GM12878 (cell line): ENCODE measurements around the gene CHMP1A. TPM values are rescaled to one million over a fixed set of nuclear protein-coding genes. Genes with fewer than 3 reads are reported as not detected.

Experiments
- ATAC-seq: fragments of 200-7000 bp; cut with Tn5 transposase; 3 replicates; pipeline ENCODE4 v1.9.1; 2020; ENCODE audit warnings: mild to moderate bottlenecking, moderate library complexity
- BruUV-seq: library from RNA; stranded (reverse); fragments of 400-500 nt; replicated peaks from 2 replicates; lab custom pipeline; 2021; lab: Mats Ljungman, UMichigan
- CTCF ChIA-PET: fragments of 300-600 bp; sonication (Branson Sonifier 250); formaldehyde crosslinking; extraction: SDS; loops from one replicate; lab custom pipeline; 2021; ENCODE audit warnings: inconsistent platforms; lab: Yijun Ruan, JAX
- POLR2A ChIA-PET: fragments of 350-600 bp; formaldehyde crosslinking; extraction: SDS; loops from one replicate; lab custom pipeline; 2021; ENCODE audit warnings: inconsistent platforms; lab: Charles Lee
- RAD21 ChIA-PET: fragments of 300-600 bp; sonication (Branson Sonifier 250); formaldehyde crosslinking; loops from one replicate; lab custom pipeline; 2023; ENCODE audit warnings: antibody characterized with exemption; ENCODE audit not compliant: unreplicated experiment; lab: Charles Lee
- SMC1A ChIA-PET: fragments of 300-600 bp; sonication (Branson Sonifier 250); formaldehyde crosslinking; loops from one replicate; lab custom pipeline; 2023; ENCODE audit not compliant: unreplicated experiment, uncharacterized antibody; lab: Charles Lee
- DNase-seq: peaks from one replicate; pipeline ENCODE4 v3.0.0-alpha.2; 2011; ENCODE audit warnings: low read depth, low spot score
- FAIRE-seq: peaks from 3 replicates; lab custom pipeline; 2011; peaks lifted over from hg19 to GRCh38; lab: Jason Lieb, UNC
- H2AFZ ChIP-seq: 2 replicates; pipeline ENCODE4 v1.6.0; 2011; ENCODE audit warnings: low read depth, low read length, control low read depth; ENCODE audit not compliant: control insufficient read depth
- H3K27ac ChIP-seq: 2 replicates; pipeline ENCODE4 v1.5.1; 2011; ENCODE audit warnings: control low read depth; ENCODE audit not compliant: control insufficient read depth, insufficient read depth
- H3K27me3 ChIP-seq, 2 experiments: replicated peaks in 1 of 2; 2 replicates each; pipeline versions ENCODE4 v1.6.0 to v1.6.1; 2011; ENCODE audit warnings: low read length in 1 of 2; ENCODE audit not compliant: control insufficient read depth in 2 of 2, insufficient read depth in 2 of 2
- H3K36me3 ChIP-seq, 2 experiments: 2 replicates each; pipeline ENCODE4 v1.5.1; 2011; ENCODE audit warnings: low read length in 1 of 2; ENCODE audit not compliant: control insufficient read depth in 2 of 2, insufficient read depth in 2 of 2
- H3K4me1 ChIP-seq: 2 replicates; pipeline ENCODE4 v1.6.1; 2011; ENCODE audit warnings: mild to moderate bottlenecking, low read length, moderate library complexity, mixed read lengths; ENCODE audit not compliant: control insufficient read depth, insufficient read depth
- H3K4me2 ChIP-seq: 2 replicates; pipeline ENCODE4 v1.6.0; 2011; ENCODE audit warnings: control low read depth; ENCODE audit not compliant: control insufficient read depth, insufficient read depth
- H3K4me3 ChIP-seq: fragments of 200-600 bp; sonication (generic); 2 replicates; pipeline ENCODE4 v1.5.1; 2016
- H3K79me2 ChIP-seq: 2 replicates; pipeline ENCODE4 v1.6.0; 2011; ENCODE audit warnings: low read length; ENCODE audit not compliant: control insufficient read depth, insufficient read depth
- H3K9ac ChIP-seq: 2 replicates; pipeline ENCODE4 v1.8.0; 2011; ENCODE audit warnings: low read length, control low read depth, mixed read lengths; ENCODE audit not compliant: control insufficient read depth, insufficient read depth
- H3K9me3 ChIP-seq: replicated peaks from 3 replicates; pipeline ENCODE4 v1.5.1; 2011; ENCODE audit warnings: mild to moderate bottlenecking, low read length; ENCODE audit not compliant: control insufficient read depth, insufficient read depth
- H4K20me1 ChIP-seq: 2 replicates; pipeline ENCODE4 v1.6.0; 2011; ENCODE audit not compliant: control insufficient read depth, insufficient read depth
- BHLHE40 ChIP-seq, 2 experiments: fragments of 450-650 bp in 1 of 2; IDR thresholded peaks; 2 replicates each; pipeline ENCODE4 v1.6.1; 2011 to 2017; ENCODE audit warnings: low read depth in 2 of 2, borderline replicate concordance in 1 of 2, improper control_type of control experiment in 1 of 2, low read length in 1 of 2, mild to moderate bottlenecking in 1 of 2
- BRCA1 ChIP-seq: IDR thresholded peaks from 2 replicates; pipeline ENCODE4 v1.6.1; 2011; ENCODE audit warnings: low read depth, low read length, improper control_type of control experiment
- CEBPB ChIP-seq, 2 experiments: fragments of 150-350 bp in 1 of 2; IDR thresholded peaks; 2 replicates each; pipeline ENCODE4 v1.6.1; 2012 to 2014; ENCODE audit warnings: low read depth in 2 of 2, low read length in 2 of 2, borderline replicate concordance in 1 of 2, inconsistent platforms in 1 of 2
- CREM ChIP-seq: IDR thresholded peaks from 2 replicates; pipeline ENCODE4 v1.6.1; 2014; ENCODE audit warnings: antibody characterized with exemption, low read depth
- EED ChIP-seq: sonication (generic); IDR thresholded peaks from 2 replicates; pipeline ENCODE4 v1.6.1; 2016; ENCODE audit warnings: antibody characterized with exemption, low read depth
- GATAD2B ChIP-seq: fragments of 450-650 bp; conservative IDR thresholded peaks from 2 replicates; pipeline ENCODE4 v1.6.1; 2017; ENCODE audit warnings: low read depth, mild to moderate bottlenecking, moderate library complexity
- HDAC2 ChIP-seq: fragments of 200-600 bp; sonication (generic); IDR thresholded peaks from 2 replicates; pipeline ENCODE4 v1.6.1; 2017
- MYC ChIP-seq: IDR thresholded peaks from 2 replicates; pipeline ENCODE4 v1.6.1; 2011; ENCODE audit warnings: mild to moderate bottlenecking, low read length, moderate library complexity, inconsistent platforms; ENCODE audit not compliant: insufficient read depth, insufficient replicate concordance, insufficient read length, severe bottlenecking
- SUZ12 ChIP-seq: fragments of 200-600 bp; sonication (generic); IDR thresholded peaks from one replicate; pipeline ENCODE4 v1.6.1; 2018; ENCODE audit warnings: antibody characterized with exemption, mild to moderate bottlenecking; ENCODE audit not compliant: unreplicated experiment
- TCF3 ChIP-seq: IDR thresholded peaks from 2 replicates; pipeline ENCODE4 v1.6.1; 2012; ENCODE audit warnings: low read depth, mild to moderate bottlenecking, low read length, borderline replicate concordance; ENCODE audit not compliant: insufficient read depth
- YY1 ChIP-seq: IDR thresholded peaks from 2 replicates; pipeline ENCODE4 v1.6.1; 2011; ENCODE audit warnings: low read depth, mild to moderate bottlenecking, low read length
- ZNF274 ChIP-seq: IDR thresholded peaks from one replicate; pipeline ENCODE4 v1.8.0; 2011; ENCODE audit not compliant: insufficient read length, insufficient read depth
- WGBS: methylation state at CpG from one replicate; pipeline ENCODE4 v1.1.6; 2016; ENCODE audit warnings: low lambda C conversion rate; ENCODE audit not compliant: insufficient replicate concordance, insufficient coverage; ENCODE audit errors: missing lambda C conversion rate; 5-methylcytosine and 5-hydroxymethylcytosine counted together
- in situ Hi-C: fragments of 300-500 bp; cut with MboI; formaldehyde crosslinking; loops from 9 replicates; pipeline ENCODE4 v1.14.3; 2018; ENCODE audit warnings: mixed read lengths
- intact Hi-C: fragments of 100-400 bp; cut with micrococcal nuclease; formaldehyde crosslinking; loops from one replicate; pipeline ENCODE4 v1.14.2; 2022; ENCODE audit not compliant: unreplicated experiment
- polyA plus RNA-seq, 11 experiments: library from polyadenylated mRNA; depleted of rRNA in 4 of 11; unstranded in 6 of 11; stranded (reverse) in 5 of 11; fragments of >200 nt; fragmentation: Nextera tagmentation in 4 of 11; fragmentation: Illumina TruSeq in 1 of 11; extraction: Ambion mirVana in 4 of 11; extraction: Trizol in 1 of 11; gene quantifications; 1 replicate in 1 of 11; 2 replicates in 10 of 11; pipeline versions ENCODE4 v1.2.1 to v1.2.3, GENCODE V29; 2011 to 2016; ENCODE audit warnings: inconsistent platforms in 2 of 11, missing spikeins in 2 of 11, low read depth in 1 of 11
- total RNA-seq, 4 experiments: library from RNA; depleted of rRNA in 3 of 4; stranded (reverse); fragments of >200 nt in 3 of 4; fragmentation: Illumina TruSeq in 1 of 4; extraction: Trizol in 1 of 4; gene quantifications; 2 replicates each; pipeline versions ENCODE4 v1.2.1 to v1.2.3, GENCODE V29; 2013 to 2021
- TF ChIP-seq, protein P1 (sequence below): fragments of 450-650 bp; IDR thresholded peaks from 2 replicates; pipeline ENCODE4 v1.6.1; 2016; ENCODE audit warnings: mild to moderate bottlenecking
- TF ChIP-seq, protein P2 (sequence below): IDR thresholded peaks from 2 replicates; pipeline ENCODE4 v1.6.1; 2012; ENCODE audit warnings: improper control_type of control experiment, low read depth, low read length; ENCODE audit not compliant: insufficient replicate concordance
- TF ChIP-seq, protein P3 (sequence below): fragments of 450-650 bp; formaldehyde crosslinking; IDR thresholded peaks from 2 replicates; pipeline ENCODE4 v1.4.0; 2022; ENCODE audit warnings: mild to moderate bottlenecking, moderate library complexity

Gene CHMP1A
- total and polyA plus RNA-seq, 10 of the 15 experiments (the other 5 are each of a cell fraction or from before 2014, with no cell fraction given), result 1.0 to 86.7 (median 54.7) TPM

DNA sequence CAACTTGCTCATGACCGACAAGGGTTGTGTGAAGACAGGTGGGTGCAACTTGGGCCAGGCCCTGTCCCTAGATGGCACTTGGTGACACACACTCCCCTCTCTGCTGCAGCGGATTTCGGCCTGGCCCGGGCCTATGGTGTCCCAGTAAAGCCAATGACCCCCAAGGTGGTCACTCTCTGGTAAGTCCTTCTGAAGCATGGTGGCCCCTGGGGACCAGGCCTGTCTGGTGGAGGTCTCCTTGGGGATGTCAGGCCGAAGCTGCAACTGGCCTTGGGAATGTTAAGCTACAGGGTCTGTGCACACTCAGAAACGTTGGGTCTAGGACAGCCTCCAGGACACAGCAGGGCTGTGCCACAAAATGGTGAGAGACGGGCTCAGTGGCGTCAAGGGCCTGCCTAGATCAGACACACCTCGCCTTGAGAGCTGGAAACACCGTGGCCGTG lies 35.8 kb upstream of the CHMP1A start:
- Histone ChIP-seq H3K27me3 (no peaks in the 10 kb centered on the region), H3K27ac (no peak overlapping the region), H3K4me3 (no peak overlapping the region), H3K79me2 (no peaks in the 10 kb centered on the region), H3K4me1 (peaks cover 8% of the 10 kb centered on the region), H3K4me2 (no peak overlapping the region), H4K20me1 (no peaks in the 10 kb centered on the region; the same call in 1 of the 2 replicates), H3K9me3 (no peaks in the 10 kb centered on the region), H2AFZ (no peak overlapping the region), H3K36me3 (peaks cover 0 to 14% of the 10 kb centered on the region in 2 experiments; a peak in 3 of 4 replicates), H3K9ac (no peak overlapping the region)
- no peak for ATAC-seq
- in situ Hi-C loops (no loop called here), intact Hi-C loops (no loop called here)
- ChIA-PET SMC1A (no interaction called here), POLR2A (no interaction called here), CTCF (no interaction called here), RAD21 (no interaction called here)
- no peak for DNase-seq
- FAIRE-seq, result no peak
- WGBS, result 92% methylated on average over 11 of the region's 11 CpGs
- BruUV-seq, result no TSS peak
- no peak for TF ChIP-seq ZNF274
- no peak for TF ChIP-seq GATAD2B
- TF ChIP-seq, protein P1, sequence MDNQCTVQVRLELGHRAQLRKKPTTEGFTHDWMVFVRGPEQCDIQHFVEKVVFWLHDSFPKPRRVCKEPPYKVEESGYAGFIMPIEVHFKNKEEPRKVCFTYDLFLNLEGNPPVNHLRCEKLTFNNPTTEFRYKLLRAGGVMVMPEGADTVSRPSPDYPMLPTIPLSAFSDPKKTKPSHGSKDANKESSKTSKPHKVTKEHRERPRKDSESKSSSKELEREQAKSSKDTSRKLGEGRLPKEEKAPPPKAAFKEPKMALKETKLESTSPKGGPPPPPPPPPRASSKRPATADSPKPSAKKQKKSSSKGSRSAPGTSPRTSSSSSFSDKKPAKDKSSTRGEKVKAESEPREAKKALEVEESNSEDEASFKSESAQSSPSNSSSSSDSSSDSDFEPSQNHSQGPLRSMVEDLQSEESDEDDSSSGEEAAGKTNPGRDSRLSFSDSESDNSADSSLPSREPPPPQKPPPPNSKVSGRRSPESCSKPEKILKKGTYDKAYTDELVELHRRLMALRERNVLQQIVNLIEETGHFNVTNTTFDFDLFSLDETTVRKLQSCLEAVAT, result no peak
- TF ChIP-seq SUZ12, result no peak
- TF ChIP-seq MYC, result no peak
- TF ChIP-seq BRCA1, result no peak
- no peak for TF ChIP-seq EED
- TF ChIP-seq, protein P2, sequence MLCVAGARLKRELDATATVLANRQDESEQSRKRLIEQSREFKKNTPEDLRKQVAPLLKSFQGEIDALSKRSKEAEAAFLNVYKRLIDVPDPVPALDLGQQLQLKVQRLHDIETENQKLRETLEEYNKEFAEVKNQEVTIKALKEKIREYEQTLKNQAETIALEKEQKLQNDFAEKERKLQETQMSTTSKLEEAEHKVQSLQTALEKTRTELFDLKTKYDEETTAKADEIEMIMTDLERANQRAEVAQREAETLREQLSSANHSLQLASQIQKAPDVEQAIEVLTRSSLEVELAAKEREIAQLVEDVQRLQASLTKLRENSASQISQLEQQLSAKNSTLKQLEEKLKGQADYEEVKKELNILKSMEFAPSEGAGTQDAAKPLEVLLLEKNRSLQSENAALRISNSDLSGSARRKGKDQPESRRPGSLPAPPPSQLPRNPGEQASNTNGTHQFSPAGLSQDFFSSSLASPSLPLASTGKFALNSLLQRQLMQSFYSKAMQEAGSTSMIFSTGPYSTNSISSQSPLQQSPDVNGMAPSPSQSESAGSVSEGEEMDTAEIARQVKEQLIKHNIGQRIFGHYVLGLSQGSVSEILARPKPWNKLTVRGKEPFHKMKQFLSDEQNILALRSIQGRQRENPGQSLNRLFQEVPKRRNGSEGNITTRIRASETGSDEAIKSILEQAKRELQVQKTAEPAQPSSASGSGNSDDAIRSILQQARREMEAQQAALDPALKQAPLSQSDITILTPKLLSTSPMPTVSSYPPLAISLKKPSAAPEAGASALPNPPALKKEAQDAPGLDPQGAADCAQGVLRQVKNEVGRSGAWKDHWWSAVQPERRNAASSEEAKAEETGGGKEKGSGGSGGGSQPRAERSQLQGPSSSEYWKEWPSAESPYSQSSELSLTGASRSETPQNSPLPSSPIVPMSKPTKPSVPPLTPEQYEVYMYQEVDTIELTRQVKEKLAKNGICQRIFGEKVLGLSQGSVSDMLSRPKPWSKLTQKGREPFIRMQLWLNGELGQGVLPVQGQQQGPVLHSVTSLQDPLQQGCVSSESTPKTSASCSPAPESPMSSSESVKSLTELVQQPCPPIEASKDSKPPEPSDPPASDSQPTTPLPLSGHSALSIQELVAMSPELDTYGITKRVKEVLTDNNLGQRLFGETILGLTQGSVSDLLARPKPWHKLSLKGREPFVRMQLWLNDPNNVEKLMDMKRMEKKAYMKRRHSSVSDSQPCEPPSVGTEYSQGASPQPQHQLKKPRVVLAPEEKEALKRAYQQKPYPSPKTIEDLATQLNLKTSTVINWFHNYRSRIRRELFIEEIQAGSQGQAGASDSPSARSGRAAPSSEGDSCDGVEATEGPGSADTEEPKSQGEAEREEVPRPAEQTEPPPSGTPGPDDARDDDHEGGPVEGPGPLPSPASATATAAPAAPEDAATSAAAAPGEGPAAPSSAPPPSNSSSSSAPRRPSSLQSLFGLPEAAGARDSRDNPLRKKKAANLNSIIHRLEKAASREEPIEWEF, result no peak
- TF ChIP-seq HDAC2, result no peak
- no peak for TF ChIP-seq YY1
- TF ChIP-seq, protein P3, sequence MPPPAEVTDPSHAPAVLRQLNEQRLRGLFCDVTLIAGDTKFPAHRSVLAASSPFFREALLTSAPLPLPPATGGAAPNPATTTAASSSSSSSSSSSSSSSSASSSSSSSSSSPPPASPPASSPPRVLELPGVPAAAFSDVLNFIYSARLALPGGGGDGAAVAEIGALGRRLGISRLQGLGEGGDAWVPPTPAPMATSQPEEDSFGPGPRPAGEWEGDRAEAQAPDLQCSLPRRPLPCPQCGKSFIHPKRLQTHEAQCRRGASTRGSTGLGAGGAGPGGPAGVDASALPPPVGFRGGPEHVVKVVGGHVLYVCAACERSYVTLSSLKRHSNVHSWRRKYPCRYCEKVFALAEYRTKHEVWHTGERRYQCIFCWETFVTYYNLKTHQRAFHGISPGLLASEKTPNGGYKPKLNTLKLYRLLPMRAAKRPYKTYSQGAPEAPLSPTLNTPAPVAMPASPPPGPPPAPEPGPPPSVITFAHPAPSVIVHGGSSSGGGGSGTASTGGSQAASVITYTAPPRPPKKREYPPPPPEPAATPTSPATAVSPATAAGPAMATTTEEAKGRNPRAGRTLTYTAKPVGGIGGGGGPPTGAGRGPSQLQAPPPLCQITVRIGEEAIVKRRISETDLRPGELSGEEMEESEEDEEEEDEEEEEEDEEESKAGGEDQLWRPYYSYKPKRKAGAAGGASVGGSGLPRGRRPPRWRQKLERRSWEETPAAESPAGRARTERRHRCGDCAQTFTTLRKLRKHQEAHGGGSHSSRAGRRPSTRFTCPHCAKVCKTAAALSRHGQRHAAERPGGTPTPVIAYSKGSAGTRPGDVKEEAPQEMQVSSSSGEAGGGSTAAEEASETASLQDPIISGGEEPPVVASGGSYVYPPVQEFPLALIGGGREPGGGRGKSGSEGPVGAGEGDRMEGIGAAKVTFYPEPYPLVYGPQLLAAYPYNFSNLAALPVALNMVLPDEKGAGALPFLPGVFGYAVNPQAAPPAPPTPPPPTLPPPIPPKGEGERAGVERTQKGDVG (CRISPR knock-in tag), result no peak
- TF ChIP-seq CREM, result no peak
- no peak for TF ChIP-seq CEBPB (IDR thresholded peaks at IDR 0.05; ENCODE audit: borderline replicate concordance in 1 of 2, low read depth in 2 of 2, low read length in 2 of 2)
- no peak for TF ChIP-seq TCF3
- no peak for TF ChIP-seq BHLHE40 (IDR thresholded peaks at IDR 0.05; ENCODE audit: borderline replicate concordance in 1 of 2, low read depth in 2 of 2, low read length in 1 of 2)
